Keratinocyte (primary cell): ENCODE results near the gene FGFR3. TPM values are rescaled to one million over a fixed set of nuclear protein-coding genes. Genes with fewer than 3 reads are reported as not detected.
"Not testable (repeated sequence)": the region's sequence is repeated elsewhere in the genome, so short reads cannot be mapped to it uniquely, and the experiment has no call there.

ENCODE experiments used
- DNase-seq: peaks from one replicate; pipeline ENCODE4 v3.0.0-alpha.2; 2011; ENCODE audit warnings: low read depth, missing footprints, low spot score
- FAIRE-seq: peaks from 2 replicates; lab custom pipeline; 2011; peaks lifted over from hg19 to GRCh38; lab: Jason Lieb, UNC
- H2AFZ ChIP-seq: 2 replicates; pipeline ENCODE4 v1.6.0; 2012; ENCODE audit warnings: low read length, control low read depth, inconsistent platforms; ENCODE audit not compliant: control insufficient read depth
- H3K27ac ChIP-seq: 2 replicates; pipeline ENCODE4 v1.5.1; 2011; ENCODE audit warnings: low read length; ENCODE audit not compliant: control insufficient read depth, insufficient read depth
- H3K27me3 ChIP-seq: 3 replicates; pipeline ENCODE4 v1.6.0; 2011; ENCODE audit warnings: low read length; ENCODE audit not compliant: control insufficient read depth, insufficient read depth; ENCODE audit errors: extremely low read depth
- H3K36me3 ChIP-seq, 2 experiments: 2 replicates in 1 of 2; 3 replicates in 1 of 2; pipeline ENCODE4 v1.5.1; 2011; ENCODE audit warnings: low read length in 2 of 2, mild to moderate bottlenecking in 1 of 2; ENCODE audit not compliant: control insufficient read depth in 2 of 2, insufficient read depth in 2 of 2; ENCODE audit errors: extremely low read depth in 1 of 2
- H3K4me1 ChIP-seq: 3 replicates; pipeline ENCODE4 v1.5.1; 2011; ENCODE audit warnings: low read length; ENCODE audit not compliant: control insufficient read depth, insufficient read depth; ENCODE audit errors: extremely low read depth
- H3K4me2 ChIP-seq: 3 replicates; pipeline ENCODE4 v1.6.0; 2011; ENCODE audit warnings: low read depth, low read length; ENCODE audit not compliant: control insufficient read depth, insufficient read depth; ENCODE audit errors: extremely low read depth
- H3K4me3 ChIP-seq, 3 experiments: fragments of 200-600 bp in 1 of 3; sonication (generic) in 1 of 3; 2 replicates in 2 of 3; 3 replicates in 1 of 3; pipeline ENCODE4 v1.5.1; 2011 to 2016; ENCODE audit warnings: low read length in 3 of 3, mild to moderate bottlenecking in 3 of 3, control low read depth in 2 of 3, inconsistent platforms in 1 of 3, low read depth in 1 of 3, mixed read lengths in 1 of 3, mixed run types in 1 of 3, moderate library complexity in 1 of 3; ENCODE audit not compliant: control insufficient read depth in 2 of 3, insufficient read depth in 2 of 3; ENCODE audit errors: extremely low read depth in 1 of 3
- H3K79me2 ChIP-seq: 2 replicates; pipeline ENCODE4 v1.6.0; 2012; ENCODE audit warnings: low read length; ENCODE audit not compliant: control insufficient read depth, insufficient read depth
- H3K9ac ChIP-seq: 3 replicates; pipeline ENCODE4 v1.6.0; 2011; ENCODE audit warnings: low read length; ENCODE audit not compliant: control insufficient read depth, insufficient read depth; ENCODE audit errors: extremely low read depth
- H3K9me1 ChIP-seq: 3 replicates; pipeline ENCODE4 v1.6.0; 2011; ENCODE audit warnings: low read length; ENCODE audit not compliant: control insufficient read depth, insufficient read depth; ENCODE audit errors: extremely low read depth
- H3K9me3 ChIP-seq: 2 replicates; pipeline ENCODE4 v1.5.1; 2012; ENCODE audit warnings: low read depth, low read length; ENCODE audit not compliant: control insufficient read depth
- H4K20me1 ChIP-seq: 3 replicates; pipeline ENCODE4 v1.6.0; 2011; ENCODE audit warnings: low read length; ENCODE audit not compliant: control insufficient read depth, insufficient read depth; ENCODE audit errors: extremely low read depth
- EZH2 ChIP-seq: IDR thresholded peaks from one replicate; pipeline ENCODE4 v1.6.1; 2012; ENCODE audit warnings: inconsistent platforms, mild to moderate bottlenecking, low read length, moderate library complexity
- dilution Hi-C: fragments of 300-500 bp; cut with MboI; formaldehyde crosslinking; loops from one replicate; pipeline ENCODE4 v1.7.0; 2020; ENCODE audit warnings: low sequenced_read_pairs; ENCODE audit not compliant: extremely low pct_ligation_motif_present
- polyA plus RNA-seq, 5 experiments: library from polyadenylated mRNA; depleted of rRNA in 3 of 5; stranded (reverse) in 3 of 5; stranded (forward) in 1 of 5; unstranded in 1 of 5; fragments of >200 nt; gene quantifications; 1 replicate in 1 of 5; 2 replicates in 3 of 5; 3 replicates in 1 of 5; pipeline versions ENCODE4 v1.2.1 to v1.2.3, GENCODE V29; 2011 to 2012; ENCODE audit warnings: missing spikeins in 2 of 5, low read depth in 1 of 5, low replicate concordance in 1 of 5
- TF ChIP-seq, protein P1 (sequence below), 3 experiments: IDR thresholded peaks in 1 of 3; conservative IDR thresholded peaks in 1 of 3; optimal IDR thresholded peaks in 1 of 3; 2 replicates in 2 of 3; 3 replicates in 1 of 3; pipeline versions ENCODE3 to v1.5.1; 2011; ENCODE audit warnings: low read length in 3 of 3, mild to moderate bottlenecking in 3 of 3, moderate library complexity in 2 of 3, control low read depth in 1 of 3, inconsistent platforms in 1 of 3; ENCODE audit not compliant: insufficient read depth in 2 of 3; ENCODE audit errors: extremely low read depth in 1 of 3

Gene FGFR3
- polyA plus RNA-seq, 1 donor (not counting 4 experiments of a cell fraction or from before 2014, with no cell fraction given), result 45.2 TPM

DNA sequence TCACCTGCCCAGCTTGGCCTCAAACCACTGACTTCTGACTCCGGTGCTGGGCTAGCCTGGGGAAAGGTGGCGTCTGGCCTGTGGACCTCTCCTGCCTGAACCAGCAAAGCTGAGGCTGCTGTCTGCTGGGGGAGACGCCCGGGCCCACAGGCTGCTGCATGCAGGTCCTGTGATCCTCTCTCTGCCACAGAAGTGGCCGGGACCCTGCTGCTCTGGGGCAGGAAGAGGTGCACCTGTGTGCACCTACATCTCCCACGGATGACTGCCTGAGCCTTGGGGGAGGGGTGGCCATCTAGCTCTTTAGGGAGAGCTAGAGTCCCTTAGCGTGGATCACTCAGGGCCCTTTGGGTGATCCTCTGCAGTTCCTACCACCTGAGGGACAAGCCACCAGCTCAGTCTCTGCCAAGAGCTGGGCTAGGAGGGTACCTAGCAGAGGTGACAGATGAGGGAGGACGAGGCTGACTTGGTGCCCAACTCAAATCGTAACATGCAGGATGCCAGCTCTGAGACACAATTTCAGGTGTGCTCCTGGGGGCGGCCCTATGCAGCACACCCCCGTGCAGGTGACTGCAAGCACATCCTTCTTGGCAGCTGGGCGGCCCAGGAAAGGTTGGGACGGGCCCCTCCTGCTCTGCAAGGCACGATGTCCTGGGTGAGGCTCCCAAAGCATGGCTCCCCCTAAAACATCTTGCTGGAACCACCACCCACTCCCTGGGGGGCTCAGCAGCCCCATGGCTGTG, 40.4 kb downstream of the FGFR3 start:
- H4K20me1 ChIP-seq, result peaks cover 5% of the 10 kb centered on the region
- H3K79me2 ChIP-seq, result peaks cover 6% of the 10 kb centered on the region
- H3K36me3 ChIP-seq, result peaks cover 45 to 46% of the 10 kb centered on the region in 2 experiments
- no peaks in the 10 kb centered on the region for H3K9me3 ChIP-seq
- H3K9ac ChIP-seq, result no peak overlapping the region
- no peak overlapping the region for H2AFZ ChIP-seq
- DNase-seq, result no peak
- no peak for TF ChIP-seq EZH2
- TF ChIP-seq, protein P1, sequence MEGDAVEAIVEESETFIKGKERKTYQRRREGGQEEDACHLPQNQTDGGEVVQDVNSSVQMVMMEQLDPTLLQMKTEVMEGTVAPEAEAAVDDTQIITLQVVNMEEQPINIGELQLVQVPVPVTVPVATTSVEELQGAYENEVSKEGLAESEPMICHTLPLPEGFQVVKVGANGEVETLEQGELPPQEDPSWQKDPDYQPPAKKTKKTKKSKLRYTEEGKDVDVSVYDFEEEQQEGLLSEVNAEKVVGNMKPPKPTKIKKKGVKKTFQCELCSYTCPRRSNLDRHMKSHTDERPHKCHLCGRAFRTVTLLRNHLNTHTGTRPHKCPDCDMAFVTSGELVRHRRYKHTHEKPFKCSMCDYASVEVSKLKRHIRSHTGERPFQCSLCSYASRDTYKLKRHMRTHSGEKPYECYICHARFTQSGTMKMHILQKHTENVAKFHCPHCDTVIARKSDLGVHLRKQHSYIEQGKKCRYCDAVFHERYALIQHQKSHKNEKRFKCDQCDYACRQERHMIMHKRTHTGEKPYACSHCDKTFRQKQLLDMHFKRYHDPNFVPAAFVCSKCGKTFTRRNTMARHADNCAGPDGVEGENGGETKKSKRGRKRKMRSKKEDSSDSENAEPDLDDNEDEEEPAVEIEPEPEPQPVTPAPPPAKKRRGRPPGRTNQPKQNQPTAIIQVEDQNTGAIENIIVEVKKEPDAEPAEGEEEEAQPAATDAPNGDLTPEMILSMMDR (optimal IDR thresholded peaks at IDR 0.05 in 1 of 3, IDR thresholded peaks at IDR 0.05 in 1 of 3, conservative IDR thresholded peaks at IDR 0.05 in 1 of 3; ENCODE audit: extremely low read depth in 1 of 3, insufficient read depth in 2 of 3, low read length in 3 of 3), result no peak
- H3K4me3 ChIP-seq, result no peak overlapping the region
- FAIRE-seq, result no peak
- no peak overlapping the region for H3K4me2 ChIP-seq
- no peak overlapping the region for H3K27ac ChIP-seq
- H3K27me3 ChIP-seq, result no peaks in the 10 kb centered on the region
- no peaks in the 10 kb centered on the region for H3K4me1 ChIP-seq
- no peaks in the 10 kb centered on the region for H3K9me1 ChIP-seq
- dilution Hi-C loops, result no loop called here

DNA sequence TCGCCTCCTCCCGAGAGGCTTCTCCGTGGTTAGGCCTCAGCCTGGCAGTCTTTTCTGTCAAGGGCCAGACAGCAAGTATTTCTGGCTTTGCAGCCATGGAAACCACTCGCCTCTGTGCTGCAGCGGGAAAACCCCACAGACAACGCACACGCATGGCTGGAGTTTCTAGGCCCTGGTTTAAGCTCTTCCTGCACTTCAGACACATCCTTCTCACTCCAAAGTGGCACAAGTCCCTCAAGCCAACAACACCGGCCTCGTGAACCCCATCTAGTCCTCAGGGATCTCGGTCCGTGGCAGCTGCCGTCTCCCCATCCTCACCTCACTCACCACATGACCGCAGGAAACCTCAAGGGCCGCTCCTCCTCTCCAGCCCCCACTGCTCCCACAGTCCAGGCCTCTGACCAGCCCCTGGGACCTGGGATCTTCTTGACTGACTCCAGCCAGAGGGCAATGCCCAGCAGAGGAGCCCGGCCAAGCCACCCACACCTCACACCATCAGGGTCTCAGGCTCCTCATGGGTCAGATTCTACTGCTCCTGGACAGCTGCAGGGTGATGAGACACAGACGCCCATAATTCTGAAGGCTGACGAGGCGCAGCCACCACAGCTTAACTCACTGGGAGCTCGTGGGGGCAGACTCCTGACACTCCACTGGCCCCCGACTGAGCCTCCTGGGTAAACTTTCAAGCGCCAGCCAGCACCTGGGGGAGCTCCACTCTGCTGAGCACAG, 41.1 kb downstream of the FGFR3 start:
- no peaks in the 10 kb centered on the region for H3K27me3 ChIP-seq
- DNase-seq, result no peak
- no peak overlapping the region for H3K4me3 ChIP-seq
- no peak for FAIRE-seq
- H3K27ac ChIP-seq, result no peak overlapping the region
- H3K79me2 ChIP-seq, result peaks cover 11% of the 10 kb centered on the region
- no peaks in the 10 kb centered on the region for H3K4me1 ChIP-seq
- H3K9me3 ChIP-seq, result no peaks in the 10 kb centered on the region
- peaks cover 5% of the 10 kb centered on the region for H4K20me1 ChIP-seq
- H3K36me3 ChIP-seq, result peaks cover 49 to 51% of the 10 kb centered on the region in 2 experiments
- no peak overlapping the region for H2AFZ ChIP-seq
- TF ChIP-seq, protein P1 (optimal IDR thresholded peaks at IDR 0.05 in 1 of 3, IDR thresholded peaks at IDR 0.05 in 1 of 3, conservative IDR thresholded peaks at IDR 0.05 in 1 of 3; ENCODE audit: extremely low read depth in 1 of 3, insufficient read depth in 2 of 3, low read length in 3 of 3), result no peak
- no peak for TF ChIP-seq EZH2
- dilution Hi-C loops, result no loop called here
- no peaks in the 10 kb centered on the region for H3K9me1 ChIP-seq
- no peak overlapping the region for H3K9ac ChIP-seq
- H3K4me2 ChIP-seq, result no peak overlapping the region

DNA sequence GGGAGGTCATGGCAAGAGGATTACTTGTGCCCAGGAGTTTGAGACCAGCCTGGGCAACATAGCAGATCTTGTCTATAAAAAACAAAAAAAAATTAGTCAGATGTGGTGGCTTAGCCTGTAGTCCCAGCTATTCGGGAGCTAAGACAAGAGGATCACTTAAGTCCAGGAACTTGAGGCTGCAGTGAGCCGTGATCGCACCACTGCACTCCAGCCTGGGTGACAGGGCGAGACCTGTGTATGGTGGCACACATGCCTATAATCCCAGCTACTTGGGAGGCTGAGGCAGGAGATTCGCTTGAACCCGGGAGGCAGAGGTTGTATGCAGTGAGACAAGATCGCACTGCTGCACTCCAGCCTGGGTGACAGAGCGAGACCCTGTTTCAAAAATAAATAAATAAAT, 42.7 kb downstream of the FGFR3 start:
- H3K9me3 ChIP-seq, H3K27me3 ChIP-seq, dilution Hi-C loops, FAIRE-seq, H3K9ac ChIP-seq, H3K27ac ChIP-seq, H3K4me2 ChIP-seq, H2AFZ ChIP-seq, H3K4me3 ChIP-seq, DNase-seq, H4K20me1 ChIP-seq, H3K4me1 ChIP-seq, H3K9me1 ChIP-seq: not testable (repeated sequence)
- peaks cover 53 to 57% of the 10 kb centered on the region in 2 experiments for H3K36me3 ChIP-seq
- H3K79me2 ChIP-seq, result peaks cover 20% of the 10 kb centered on the region
